ENCODE results near the gene USP22. TPM values are rescaled to one million over a fixed set of nuclear protein-coding genes. Genes with fewer than 3 reads are reported as not detected.
A peak's percentile ranks its signal among the peaks of the same experiment; 100 is the strongest.
"Not testable (repeated sequence)": the region's sequence is repeated elsewhere in the genome, so short reads cannot be mapped to it uniquely, and the experiment has no call there.

USP22 gene
- total and polyA plus RNA-seq, 9 donors: 126 to 177 (median 151) TPM

DNA sequence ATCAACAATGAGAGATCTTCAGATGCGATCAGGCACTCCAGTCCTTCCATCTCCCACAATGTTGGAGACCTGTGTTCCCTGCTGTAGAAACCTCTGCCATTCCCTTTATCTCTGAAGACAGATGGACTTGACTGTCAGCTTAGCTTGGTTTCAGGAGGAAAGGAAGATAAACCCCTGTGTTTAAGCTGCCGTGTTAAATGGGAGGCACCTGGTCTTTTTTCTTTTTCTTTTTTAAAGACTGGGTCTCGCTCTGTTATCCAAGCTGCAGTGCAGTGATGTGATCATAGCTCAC is 63.1 kb downstream of the USP22 start:
- Histone ChIP-seq H3K27me3 (ENCODE audit: control insufficient read depth, insufficient read depth, low read length) (no peaks in the 10 kb centered on the region), H3K9me3 (replicated peaks; ENCODE audit: control insufficient read depth, low read depth, low read length) (no peaks in the 10 kb centered on the region), H3K4me1 (ENCODE audit: control insufficient read depth, insufficient read depth, low read length) (no peaks in the 10 kb centered on the region), H3K27ac (ENCODE audit: low read length) (no peak overlapping the region), H3K36me3 (ENCODE audit: control insufficient read depth, insufficient read depth, low read length) (no peaks in the 10 kb centered on the region), H3K4me3 (ENCODE audit: low read length) (no peak overlapping the region)
- no peak for DNase-seq
- WGBS (ENCODE audit: insufficient coverage): 64% methylated on average over 3 of the region's 3 CpGs

DNA sequence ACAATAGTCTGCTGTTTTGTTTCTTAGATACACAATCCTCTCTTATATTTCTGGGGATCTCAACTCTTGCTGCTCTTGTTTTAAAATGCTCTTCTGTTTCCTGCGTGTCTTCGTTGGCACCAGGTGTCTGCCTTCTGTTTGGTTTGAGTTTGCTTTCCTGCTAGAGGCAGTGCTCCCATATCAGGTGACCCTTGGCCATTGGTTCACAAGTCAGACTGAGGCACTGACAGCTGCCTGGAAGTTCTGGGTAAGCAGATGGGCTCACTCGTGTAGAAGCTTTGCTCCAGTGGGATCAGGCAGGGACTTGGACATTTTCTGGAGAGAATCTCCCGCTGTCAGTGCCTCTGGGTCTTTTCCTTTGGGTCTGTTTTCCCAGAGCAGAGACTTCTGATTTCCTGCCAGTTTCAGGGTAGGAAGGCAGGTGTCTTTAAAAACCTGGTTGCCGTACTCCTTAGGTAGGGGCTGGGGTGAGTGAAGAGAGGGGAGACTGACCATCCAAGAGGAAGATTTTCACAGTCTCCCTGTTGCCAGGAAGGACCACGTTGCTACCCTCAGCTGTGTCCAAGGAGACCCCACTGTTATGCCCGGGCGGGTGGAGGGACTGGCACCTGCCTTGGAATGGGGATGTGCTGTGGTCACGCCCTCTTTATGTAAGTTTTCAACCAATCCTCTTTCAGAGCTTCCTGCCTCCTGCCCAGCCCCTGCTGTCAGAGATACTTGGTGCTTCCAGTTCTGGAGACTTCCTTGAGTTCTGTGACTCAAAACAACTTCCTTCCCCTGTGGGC is 63.6 kb downstream of the USP22 start:
- DNase-seq; H3K4me1 ChIP-seq (ENCODE audit: control insufficient read depth, insufficient read depth, low read length); H3K9me3 ChIP-seq (replicated peaks; ENCODE audit: control insufficient read depth, low read depth, low read length); H3K36me3 ChIP-seq (ENCODE audit: control insufficient read depth, insufficient read depth, low read length); H3K27me3 ChIP-seq (ENCODE audit: control insufficient read depth, insufficient read depth, low read length); H3K27ac ChIP-seq (ENCODE audit: low read length); H3K4me3 ChIP-seq (ENCODE audit: low read length): not testable (repeated sequence)
- 72% methylated on average over 3 of the region's 9 CpGs for WGBS (ENCODE audit: insufficient coverage)

DNA sequence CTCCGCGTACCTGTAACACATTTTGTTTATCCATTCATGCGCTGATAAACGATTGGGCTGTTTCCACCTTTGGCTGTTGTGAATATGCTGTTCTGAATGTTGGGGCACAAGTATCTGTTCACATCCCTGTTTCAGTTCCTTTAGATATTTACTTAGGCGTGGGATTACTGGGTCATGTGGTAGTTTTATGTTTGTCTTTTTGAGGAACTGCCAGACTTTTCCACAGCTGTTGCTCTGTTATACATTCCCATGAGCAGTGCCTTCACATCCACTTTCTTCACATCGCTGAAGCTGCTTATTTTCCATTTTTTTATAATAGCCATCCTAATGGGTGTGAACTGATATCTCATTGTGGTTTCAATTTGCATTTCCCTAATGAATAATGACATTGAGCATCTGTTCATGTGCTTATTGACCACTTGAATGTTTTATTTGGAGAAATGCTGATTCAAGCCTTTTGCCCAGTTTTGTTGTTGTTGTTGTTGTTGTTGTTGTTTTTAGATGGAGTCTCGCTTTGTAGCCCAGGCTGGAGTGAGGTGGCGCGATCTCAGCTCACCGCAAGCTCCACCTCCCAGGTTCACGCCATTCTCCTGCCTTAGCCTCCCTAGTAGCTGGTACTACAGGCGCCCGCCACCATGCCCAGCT is 65.1 kb downstream of the USP22 start:
- H3K4me3 ChIP-seq (ENCODE audit: low read length); H3K27me3 ChIP-seq (ENCODE audit: control insufficient read depth, insufficient read depth, low read length); H3K9me3 ChIP-seq (replicated peaks; ENCODE audit: control insufficient read depth, low read depth, low read length); H3K4me1 ChIP-seq (ENCODE audit: control insufficient read depth, insufficient read depth, low read length); H3K27ac ChIP-seq (ENCODE audit: low read length); H3K36me3 ChIP-seq (ENCODE audit: control insufficient read depth, insufficient read depth, low read length): not testable (repeated sequence)
- peak; percentile 84 for DNase-seq
- 97% methylated on average over 5 of the region's 13 CpGs for WGBS (ENCODE audit: insufficient coverage)

DNA sequence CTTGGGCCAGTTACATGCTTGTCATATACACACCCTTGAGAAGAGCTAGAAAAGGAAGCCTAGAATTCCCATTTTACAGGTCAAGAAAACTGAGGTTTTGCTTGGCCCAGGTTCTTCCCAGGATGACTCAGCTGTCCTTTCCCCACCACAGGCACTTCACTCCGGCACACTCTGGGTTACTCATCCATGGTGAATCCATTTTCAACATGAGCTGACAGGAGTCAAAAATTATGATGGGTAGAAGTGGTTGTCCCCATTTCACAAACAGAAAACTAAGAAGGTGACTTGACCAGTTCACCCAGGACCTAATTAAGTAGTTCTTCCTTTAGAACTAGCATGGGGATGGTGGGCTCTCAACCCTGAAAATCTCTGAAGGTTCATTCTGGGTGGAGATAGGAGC is 67.2 kb downstream of the USP22 start:
- WGBS (ENCODE audit: insufficient coverage): no CpG with 5 or more reads among the region's 1 CpG
- H3K36me3 ChIP-seq (ENCODE audit: control insufficient read depth, insufficient read depth, low read length): no peaks in the 10 kb centered on the region
- no peak overlapping the region for H3K27ac ChIP-seq (ENCODE audit: low read length)
- no peaks in the 10 kb centered on the region for H3K4me1 ChIP-seq (ENCODE audit: control insufficient read depth, insufficient read depth, low read length)
- no peaks in the 10 kb centered on the region for H3K9me3 ChIP-seq (replicated peaks; ENCODE audit: control insufficient read depth, low read depth, low read length)
- no peaks in the 10 kb centered on the region for H3K27me3 ChIP-seq (ENCODE audit: control insufficient read depth, insufficient read depth, low read length)
- DNase-seq: no peak
- H3K4me3 ChIP-seq (ENCODE audit: low read length): no peak overlapping the region

DNA sequence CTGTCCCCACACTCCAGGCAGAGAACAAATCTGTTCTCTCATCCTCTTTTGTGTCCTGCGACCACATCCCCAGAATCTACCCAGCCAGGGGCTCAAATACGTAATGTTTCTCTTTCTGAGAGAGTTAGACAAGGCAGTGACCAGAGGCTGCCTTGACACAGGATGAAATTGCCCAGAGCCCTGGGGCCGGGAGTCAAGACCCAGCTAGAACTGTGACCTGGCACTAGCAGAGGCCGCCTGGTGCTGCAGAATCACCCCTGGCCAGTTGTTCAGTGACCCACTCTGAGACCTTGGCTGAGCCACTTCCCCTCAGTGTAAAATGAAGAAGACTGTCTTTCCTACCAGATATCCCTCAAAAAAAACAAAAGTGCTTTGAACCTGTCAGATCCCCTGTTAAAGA is 72.5 kb downstream of the USP22 start:
- no peaks in the 10 kb centered on the region for H3K9me3 ChIP-seq (replicated peaks; ENCODE audit: control insufficient read depth, low read depth, low read length)
- peaks cover 4% of the 10 kb centered on the region for H3K4me1 ChIP-seq (ENCODE audit: control insufficient read depth, insufficient read depth, low read length)
- no peaks in the 10 kb centered on the region for H3K27me3 ChIP-seq (ENCODE audit: control insufficient read depth, insufficient read depth, low read length)
- H3K36me3 ChIP-seq (ENCODE audit: control insufficient read depth, insufficient read depth, low read length): no peaks in the 10 kb centered on the region
- 51% methylated on average over 4 of the region's 4 CpGs for WGBS (ENCODE audit: insufficient coverage)
- H3K27ac ChIP-seq (ENCODE audit: low read length): no peak overlapping the region
- no peak for DNase-seq
- no peak overlapping the region for H3K4me3 ChIP-seq (ENCODE audit: low read length)

DNA sequence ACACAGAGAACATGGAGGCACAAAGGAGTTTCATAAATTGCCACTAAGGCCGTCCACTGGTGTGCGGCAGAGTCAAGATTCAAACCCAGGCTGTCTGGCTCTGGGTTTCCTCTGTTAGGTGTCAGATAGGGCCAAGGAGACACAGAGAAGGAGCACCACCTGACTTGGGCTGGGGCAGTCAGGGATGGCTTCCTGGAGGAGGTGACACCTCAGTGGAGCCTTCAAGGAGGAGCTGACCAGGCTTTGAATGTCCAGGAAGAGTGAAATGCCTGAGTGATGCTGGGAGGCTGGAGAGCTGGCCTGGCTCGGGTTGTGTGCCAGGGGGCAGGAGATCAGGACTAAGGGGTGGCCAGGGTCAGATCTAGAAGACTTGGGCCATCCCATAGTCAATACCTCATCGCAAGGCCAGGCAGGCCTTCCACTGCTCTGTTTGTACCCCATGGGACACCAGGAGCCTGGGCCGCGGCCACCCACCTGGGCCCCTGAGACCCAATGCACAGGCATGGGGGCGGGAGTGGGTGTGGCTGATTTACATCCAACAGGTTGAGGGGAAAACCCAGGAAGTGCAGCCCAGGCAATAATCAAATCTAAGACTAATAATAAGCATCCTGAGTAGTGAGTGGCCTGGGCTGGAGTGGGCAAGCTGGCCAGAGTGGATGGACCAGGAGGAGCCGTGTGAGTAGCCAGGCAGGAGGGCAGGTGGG is 73.7 kb downstream of the USP22 start:
- Histone ChIP-seq H3K36me3 (ENCODE audit: control insufficient read depth, insufficient read depth, low read length) (no peaks in the 10 kb centered on the region), H3K27me3 (ENCODE audit: control insufficient read depth, insufficient read depth, low read length) (no peaks in the 10 kb centered on the region), H3K27ac (ENCODE audit: low read length) (no peak overlapping the region), H3K4me1 (ENCODE audit: control insufficient read depth, insufficient read depth, low read length) (peaks cover 4% of the 10 kb centered on the region), H3K9me3 (replicated peaks; ENCODE audit: control insufficient read depth, low read depth, low read length) (no peaks in the 10 kb centered on the region), H3K4me3 (ENCODE audit: low read length) (no peak overlapping the region)
- DNase-seq: no peak
- WGBS (ENCODE audit: insufficient coverage): 72% methylated on average over 2 of the region's 8 CpGs

DNA sequence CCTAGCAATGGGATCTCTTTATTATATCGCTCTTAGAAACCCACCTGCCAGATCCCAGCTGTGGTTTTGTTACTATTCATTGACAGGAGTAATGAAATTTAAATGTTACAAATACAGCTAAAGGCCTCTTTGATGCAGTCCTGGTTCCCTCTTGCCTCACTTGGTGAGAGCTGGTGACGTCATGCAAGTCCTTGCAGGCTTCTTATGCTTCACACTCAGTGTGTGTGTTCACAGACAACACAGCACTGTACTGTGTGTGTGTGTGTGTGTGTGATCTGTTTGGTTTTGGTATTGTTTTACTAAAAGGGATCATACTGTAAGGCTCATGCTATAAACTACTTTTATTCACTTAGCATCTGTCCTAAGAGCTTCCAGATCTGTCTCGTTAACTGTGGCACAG is 75.0 kb downstream of the USP22 start:
- Histone ChIP-seq H3K27ac (ENCODE audit: low read length) (no peak overlapping the region), H3K36me3 (ENCODE audit: control insufficient read depth, insufficient read depth, low read length) (no peaks in the 10 kb centered on the region), H3K4me3 (ENCODE audit: low read length) (no peak overlapping the region), H3K9me3 (replicated peaks; ENCODE audit: control insufficient read depth, low read depth, low read length) (no peaks in the 10 kb centered on the region), H3K4me1 (ENCODE audit: control insufficient read depth, insufficient read depth, low read length) (peaks cover 4% of the 10 kb centered on the region), H3K27me3 (ENCODE audit: control insufficient read depth, insufficient read depth, low read length) (no peaks in the 10 kb centered on the region)
- DNase-seq: peak; percentile 40
- WGBS (ENCODE audit: insufficient coverage): no CpG with 5 or more reads among the region's 3 CpGs

DNA sequence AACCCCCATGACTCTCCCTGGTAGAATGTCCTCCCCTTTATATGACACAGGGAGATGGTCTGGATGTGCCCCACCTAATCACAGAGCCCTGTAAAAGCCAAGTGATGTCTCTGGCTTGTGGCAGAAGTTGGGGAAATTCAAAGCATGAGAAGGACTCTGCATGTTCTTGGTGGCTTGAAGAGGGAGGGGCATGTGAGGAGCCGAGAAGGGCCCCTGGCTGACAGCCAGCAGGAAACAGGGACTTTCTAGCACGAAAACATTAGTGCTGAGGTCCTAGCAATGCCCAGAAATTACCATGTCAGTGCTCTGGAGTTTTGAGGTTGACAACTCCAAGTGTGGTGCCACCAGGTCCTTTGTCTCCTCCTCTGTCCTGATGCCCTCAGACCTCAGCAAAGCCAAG is 75.9 kb downstream of the USP22 start:
- H3K27ac ChIP-seq (ENCODE audit: low read length): no peak overlapping the region
- H3K36me3 ChIP-seq (ENCODE audit: control insufficient read depth, insufficient read depth, low read length): no peaks in the 10 kb centered on the region
- no peak overlapping the region for H3K4me3 ChIP-seq (ENCODE audit: low read length)
- no peaks in the 10 kb centered on the region for H3K27me3 ChIP-seq (ENCODE audit: control insufficient read depth, insufficient read depth, low read length)
- WGBS (ENCODE audit: insufficient coverage): 8% methylated on average over 2 of the region's 2 CpGs
- no peak for DNase-seq
- no peaks in the 10 kb centered on the region for H3K9me3 ChIP-seq (replicated peaks; ENCODE audit: control insufficient read depth, low read depth, low read length)
- peaks cover 4% of the 10 kb centered on the region for H3K4me1 ChIP-seq (ENCODE audit: control insufficient read depth, insufficient read depth, low read length)

DNA sequence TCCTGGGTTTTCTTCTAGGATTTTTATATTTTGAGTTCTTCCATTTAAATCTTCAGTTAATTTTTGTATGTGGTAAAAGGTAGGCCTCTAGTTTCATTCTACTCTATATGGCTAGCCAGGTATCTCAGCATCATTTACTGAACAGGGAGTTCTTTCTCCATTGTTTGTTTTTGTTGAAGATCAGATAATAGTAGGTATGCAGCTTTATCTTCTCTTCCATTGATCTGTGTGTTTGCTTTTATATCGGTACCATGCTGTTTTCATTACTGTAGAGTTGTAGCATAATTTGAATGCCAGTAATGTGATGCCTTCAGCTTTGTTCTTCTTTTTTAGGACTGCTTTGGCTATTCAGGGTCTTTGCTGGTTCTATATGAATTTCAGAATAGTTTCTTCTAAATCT is 77.3 kb downstream of the USP22 start:
- no peak for DNase-seq
- WGBS (ENCODE audit: insufficient coverage): no CpG with 5 or more reads among the region's 1 CpG

DNA sequence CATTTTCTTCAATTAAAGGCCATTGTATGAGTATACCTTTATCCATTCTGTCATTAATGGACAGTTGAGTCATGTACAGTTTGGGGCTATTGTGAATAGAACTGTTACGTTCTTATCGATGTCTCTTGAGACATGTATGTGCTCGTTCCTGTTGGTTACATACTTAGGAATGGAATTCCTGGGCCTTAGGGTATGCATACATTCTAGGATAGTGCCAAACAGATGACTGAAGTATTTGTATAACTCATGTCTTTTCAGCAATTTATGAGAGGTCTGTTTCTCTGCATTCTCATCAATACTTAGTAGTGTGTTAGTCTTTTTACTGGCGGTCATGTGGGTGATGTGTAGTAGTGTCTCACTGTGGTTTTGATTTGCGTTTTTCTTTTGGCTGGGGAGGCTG is 81.2 kb downstream of the USP22 start:
- H3K27ac ChIP-seq (ENCODE audit: low read length): no peak overlapping the region
- no peaks in the 10 kb centered on the region for H3K36me3 ChIP-seq (ENCODE audit: control insufficient read depth, insufficient read depth, low read length)
- no peaks in the 10 kb centered on the region for H3K27me3 ChIP-seq (ENCODE audit: control insufficient read depth, insufficient read depth, low read length)
- no peaks in the 10 kb centered on the region for H3K9me3 ChIP-seq (replicated peaks; ENCODE audit: control insufficient read depth, low read depth, low read length)
- peak; percentile 75 for DNase-seq
- H3K4me3 ChIP-seq (ENCODE audit: low read length): no peak overlapping the region
- WGBS (ENCODE audit: insufficient coverage): no CpG with 5 or more reads among the region's 5 CpGs
- H3K4me1 ChIP-seq (ENCODE audit: control insufficient read depth, insufficient read depth, low read length): no peaks in the 10 kb centered on the region

More for the DNA sequence above, 77.3 kb downstream of the USP22 start:
- H3K36me3 ChIP-seq (ENCODE audit: control insufficient read depth, insufficient read depth, low read length): no peaks in the 10 kb centered on the region
- no peak overlapping the region for H3K27ac ChIP-seq (ENCODE audit: low read length)
- H3K27me3 ChIP-seq (ENCODE audit: control insufficient read depth, insufficient read depth, low read length): no peaks in the 10 kb centered on the region
- no peak overlapping the region for H3K4me3 ChIP-seq (ENCODE audit: low read length)
- no peaks in the 10 kb centered on the region for H3K9me3 ChIP-seq (replicated peaks; ENCODE audit: control insufficient read depth, low read depth, low read length)
- peaks cover 4% of the 10 kb centered on the region for H3K4me1 ChIP-seq (ENCODE audit: control insufficient read depth, insufficient read depth, low read length)
